HG03521 (cell line): ENCODE data around the gene GABRB2.
A peak's percentile ranks its signal among the peaks of the same experiment; 100 is the strongest.

ENCODE experiments used
- ATAC-seq: cut with Tn5 transposase; IDR thresholded peaks from one replicate; pipeline ENCODE4 v1.9.1; 2021; ENCODE audit warnings: mild to moderate bottlenecking, moderate library complexity; ENCODE audit not compliant: unreplicated experiment

GABRB2 gene

DNA sequence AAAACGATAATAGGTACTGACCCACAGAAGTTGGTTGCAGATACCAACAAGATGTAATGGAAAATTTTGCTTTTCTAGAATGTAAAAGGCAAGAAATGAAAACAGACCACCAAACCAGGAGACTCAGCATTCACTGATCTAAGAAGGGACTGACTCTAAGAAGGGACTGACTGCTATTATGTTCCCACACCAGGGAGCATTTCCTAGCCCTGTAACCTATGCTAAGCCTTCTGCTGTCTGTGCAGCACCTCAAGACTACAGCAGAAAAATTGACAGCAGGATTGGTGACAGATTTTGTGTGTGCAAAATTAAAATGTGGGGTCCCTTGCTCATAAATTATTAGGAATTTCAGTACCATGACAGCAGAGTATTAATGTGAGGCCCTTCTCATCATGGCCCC is 154.8 kb downstream of the GABRB2 start:
- no peak for ATAC-seq

DNA sequence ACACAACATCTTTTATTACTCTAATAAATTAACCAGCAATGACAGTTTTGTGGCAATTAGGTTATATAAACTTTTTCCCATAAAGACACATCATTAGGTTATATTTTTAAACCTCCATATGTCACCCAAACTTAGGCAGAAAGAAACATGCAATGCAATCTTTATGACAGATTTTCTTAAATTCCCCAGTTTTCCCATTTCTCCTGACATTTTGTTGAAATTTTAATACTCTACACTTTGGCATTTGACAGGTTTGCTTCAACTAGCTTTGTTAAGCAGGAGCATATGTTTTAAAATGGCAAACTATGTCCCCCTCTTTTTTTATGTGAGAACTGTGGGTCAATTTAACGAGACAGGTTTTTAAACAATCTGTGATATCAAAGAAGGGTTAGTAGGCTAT is 155.5 kb downstream of the GABRB2 start:
- no peak for ATAC-seq

- no peak for ATAC-seq
Observed at GRCh38 chr5:161387121-161387520, 159.4 kb downstream of the GABRB2 start.

- no peak for ATAC-seq
Observed at GRCh38 chr5:161385027-161385426, 161.5 kb downstream of the GABRB2 start.

GRCh38 chr5:161382685-161383084 is 163.8 kb downstream of the GABRB2 start:
- no peak for ATAC-seq

GRCh38 chr5:161380486-161380885 is 166.0 kb downstream of the GABRB2 start:
- no peak for ATAC-seq

DNA sequence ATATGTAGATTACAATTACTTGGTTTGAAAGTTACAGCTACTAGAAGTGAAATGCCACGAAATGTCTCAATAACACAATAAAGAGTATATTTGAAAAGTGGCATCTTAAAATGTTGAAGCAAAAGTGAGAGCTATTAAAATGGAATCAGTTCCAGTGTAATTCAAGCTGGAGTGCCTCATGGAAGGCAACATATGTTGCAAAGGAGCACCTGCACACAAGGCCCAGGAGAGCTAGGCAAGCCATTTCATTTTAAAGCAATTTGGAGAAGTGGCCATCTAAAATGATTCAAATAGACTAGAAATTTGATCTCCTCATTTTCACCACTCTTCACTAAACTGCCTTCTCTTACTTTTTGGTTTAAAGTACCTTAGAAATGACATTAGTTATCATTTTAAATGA is 167.8 kb downstream of the GABRB2 start:
- ATAC-seq = no peak

GRCh38 chr5:161376034-161376433 is 170.5 kb downstream of the GABRB2 start:
- ATAC-seq = no peak

DNA sequence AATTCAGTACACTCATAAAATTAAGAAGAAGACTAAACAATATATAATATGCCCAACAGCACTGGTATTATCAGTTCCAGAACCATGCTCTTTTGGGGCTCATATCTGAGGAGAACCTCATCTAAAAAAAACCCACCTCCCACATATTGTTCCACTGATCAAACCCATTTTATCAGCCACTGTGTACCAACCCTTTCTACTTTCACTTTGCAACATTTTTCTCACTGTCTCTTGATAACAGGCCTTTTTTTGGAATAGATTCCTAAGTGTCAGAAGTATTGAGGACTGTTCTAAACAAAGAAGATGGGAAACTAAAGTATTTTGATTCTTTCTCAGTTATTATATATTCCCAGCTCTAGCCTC is 173.2 kb downstream of the GABRB2 start:
- no peak for ATAC-seq

- ATAC-seq = no peak
Observed at GRCh38 chr5:161372682-161373344, 173.7 kb downstream of the GABRB2 start.

GRCh38 chr5:161369022-161369421 is 177.5 kb downstream of the GABRB2 start:
- ATAC-seq = no peak

GRCh38 chr5:161358446-161358845 is 188.1 kb downstream of the GABRB2 start:
- ATAC-seq = no peak

DNA sequence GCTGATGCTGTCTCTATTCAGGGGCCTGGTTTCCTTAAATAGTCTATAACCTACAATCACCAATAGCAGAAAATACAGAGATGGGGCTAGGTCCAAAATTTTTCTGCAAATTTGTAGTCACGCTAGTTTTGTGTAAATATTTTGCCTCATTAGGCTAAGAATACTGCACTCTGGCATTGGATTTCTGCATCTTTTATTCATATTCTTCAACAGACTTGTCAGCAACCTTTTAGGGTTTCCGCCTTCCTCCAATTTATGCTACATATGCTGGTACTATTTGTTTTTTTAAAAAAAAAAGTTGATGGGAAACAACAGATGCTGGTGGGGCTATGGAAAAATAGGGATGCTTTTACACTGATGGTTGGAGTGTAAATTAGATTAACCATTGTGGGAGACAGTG is 202.3 kb downstream of the GABRB2 start:
- no peak for ATAC-seq

DNA sequence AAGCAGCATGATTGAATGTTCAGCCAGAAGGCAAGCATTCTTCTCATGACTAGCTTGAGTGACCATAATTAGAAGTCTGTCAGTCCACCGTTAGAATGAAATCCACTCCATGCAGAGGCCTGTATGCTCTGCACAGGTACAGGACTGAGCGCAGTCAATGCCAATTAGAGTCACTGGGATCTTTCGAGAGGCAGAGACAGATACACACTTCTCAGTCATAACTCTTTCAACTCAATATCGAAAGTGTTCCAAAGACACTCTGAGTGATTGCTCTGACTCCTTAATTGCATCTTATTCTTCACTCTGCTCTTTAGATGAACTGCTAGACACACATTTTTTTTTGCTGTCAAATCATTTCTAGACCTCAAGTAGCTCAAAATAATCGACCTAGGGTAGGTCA is 203.6 kb downstream of the GABRB2 start:
- ATAC-seq = no peak

GRCh38 chr5:161340012-161340411 is 206.5 kb downstream of the GABRB2 start:
- no peak for ATAC-seq

DNA sequence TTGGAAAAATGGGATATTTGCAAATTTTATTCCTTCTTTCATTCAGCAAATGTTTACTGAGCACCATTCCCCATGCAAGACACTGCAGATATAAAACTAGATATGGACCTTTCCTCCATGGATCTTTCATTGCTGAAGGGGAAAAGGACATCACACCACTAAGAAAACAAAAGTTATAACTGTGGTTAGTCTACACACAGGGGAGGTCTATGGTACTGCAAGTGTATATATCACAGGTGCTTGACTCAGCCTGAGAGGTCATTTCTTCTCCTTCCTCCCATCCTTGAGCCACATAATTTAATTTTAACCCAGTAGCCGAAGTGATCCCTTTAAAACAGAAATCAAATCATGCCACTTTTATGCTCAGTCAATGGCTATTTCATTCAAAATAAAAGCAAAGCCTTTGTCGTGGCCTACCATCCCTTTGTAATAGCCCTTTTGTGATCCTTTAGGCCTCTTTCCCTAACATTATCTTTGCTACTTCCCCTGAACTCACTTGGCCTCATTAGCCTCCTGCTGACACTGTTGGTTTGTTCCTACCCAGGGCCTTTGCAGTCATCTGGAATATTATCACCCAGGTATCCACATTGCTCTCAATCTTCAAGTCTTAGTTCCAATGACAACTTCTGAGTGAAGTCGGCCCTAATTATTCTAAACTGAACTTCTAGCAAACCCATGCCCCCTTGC is 213.2 kb downstream of the GABRB2 start:
- ATAC-seq = no peak

GRCh38 chr5:161332343-161332742 is 214.2 kb downstream of the GABRB2 start:
- no peak for ATAC-seq

GRCh38 chr5:161314033-161314432 is 232.5 kb downstream of the GABRB2 start:
- ATAC-seq = no peak

- ATAC-seq = no peak
Observed at GRCh38 chr5:161312882-161313281, 233.6 kb downstream of the GABRB2 start.

DNA sequence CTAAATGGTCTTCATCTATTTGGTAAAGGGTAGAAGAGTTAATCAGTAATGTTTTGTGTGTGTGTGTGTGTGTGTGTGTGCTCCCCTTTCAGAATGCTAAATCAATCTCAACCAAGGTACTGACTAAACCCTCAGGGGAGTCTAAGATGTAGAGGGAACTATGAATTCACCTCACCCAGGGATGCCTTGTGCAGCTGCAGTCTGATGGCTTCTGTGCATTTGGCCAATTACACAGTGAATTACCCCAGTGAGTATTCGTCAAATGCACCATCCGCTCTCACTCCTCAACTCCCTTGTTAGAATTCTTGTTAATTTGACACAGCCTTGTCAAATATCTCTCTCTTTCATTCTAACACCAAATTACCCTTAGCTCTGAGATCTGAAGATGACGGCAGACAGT is 234.6 kb downstream of the GABRB2 start:
- peak; percentile 30 for ATAC-seq

DNA sequence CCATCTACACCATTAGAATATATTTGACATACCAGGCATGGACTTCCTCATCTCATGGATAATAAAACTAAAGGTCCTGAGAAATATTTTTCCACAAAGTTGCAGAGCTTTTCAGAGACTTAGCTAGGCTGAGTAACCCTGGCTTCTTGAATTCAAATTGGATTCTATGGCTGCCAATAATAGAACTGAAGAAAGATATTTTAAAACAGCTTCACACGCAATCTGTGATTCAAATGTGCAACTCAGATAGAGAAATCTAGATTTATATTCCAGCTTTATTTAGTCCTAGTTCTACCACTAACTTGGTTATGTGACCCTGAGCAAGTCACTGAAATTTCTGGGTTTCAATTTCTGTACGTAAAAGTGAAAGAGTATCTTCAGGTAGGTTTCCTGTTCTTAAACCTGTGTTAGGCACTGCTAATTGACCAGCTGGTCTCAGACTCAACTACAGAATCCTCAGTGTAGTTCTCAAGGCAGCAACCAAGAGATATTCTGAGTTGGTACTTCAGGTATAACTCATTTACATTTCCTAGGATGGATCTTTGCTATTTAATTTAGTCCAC is 235.3 kb downstream of the GABRB2 start:
- peak; percentile 93 for ATAC-seq

DNA sequence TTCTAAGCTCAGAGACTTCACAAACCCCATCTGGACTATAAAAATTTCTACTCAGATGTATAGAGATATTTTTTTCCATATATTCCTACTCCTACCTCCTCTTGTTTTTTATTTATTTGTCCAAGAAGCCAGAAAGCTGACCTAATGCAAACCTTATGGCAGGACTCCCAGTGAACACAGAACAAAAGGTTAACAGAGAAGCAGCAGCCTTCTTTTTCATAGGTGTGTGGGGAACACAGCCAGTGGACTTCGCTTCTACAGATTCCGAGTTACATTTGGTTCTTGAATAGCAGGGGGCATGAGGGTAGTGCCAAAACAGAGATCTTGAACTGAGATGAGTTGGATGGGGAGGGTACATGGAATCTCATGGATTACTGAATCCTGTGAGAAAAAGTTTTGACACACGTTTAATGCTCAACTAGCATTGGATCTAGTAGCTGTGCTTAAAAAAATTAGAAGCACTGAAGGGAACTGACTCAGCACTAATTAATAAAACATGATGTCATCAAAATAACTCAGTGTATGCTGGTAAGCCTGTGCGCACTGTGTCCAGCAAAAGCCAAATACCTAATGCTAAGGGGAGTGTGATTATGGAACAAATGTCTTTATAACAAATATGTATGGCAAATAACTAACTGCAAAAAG is 240.1 kb downstream of the GABRB2 start:
- no peak for ATAC-seq
